ENCODE measurements around the gene TMPRSS11F.
"Not testable (repeated sequence)": the region's sequence is repeated elsewhere in the genome, so short reads cannot be mapped to it uniquely, and the experiment has no call there.

The TMPRSS11F gene

DNA sequence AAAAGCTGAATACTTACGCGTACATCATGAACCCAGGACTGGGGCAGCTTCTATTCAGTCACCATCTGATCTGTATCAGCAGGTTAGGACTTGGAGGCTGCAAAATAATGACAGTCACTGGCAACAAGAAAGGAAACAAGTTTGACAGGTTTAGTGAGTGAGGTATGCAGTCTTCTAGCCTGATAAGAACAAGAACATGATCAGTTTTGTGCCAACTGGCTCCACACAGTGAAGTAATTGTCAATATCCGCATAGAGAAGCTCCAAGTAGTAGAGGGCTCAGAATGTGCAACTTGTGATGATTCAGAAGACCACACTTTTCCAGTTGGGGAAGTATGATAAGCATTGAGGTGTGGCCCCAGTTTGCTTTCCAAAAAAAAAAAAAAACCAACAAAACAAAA, at the start of gene TMPRSS11F:
TMPRSS11F (minus strand) TSS at position 77 of the 400 bp plus-strand sequence; CDS start at position 28, 49 bp downstream.
- no peak for DNase-seq

GRCh38 chr4:68176904-68177303, 47.2 kb upstream of the TMPRSS11F start:
- DNase-seq = no peak

DNA sequence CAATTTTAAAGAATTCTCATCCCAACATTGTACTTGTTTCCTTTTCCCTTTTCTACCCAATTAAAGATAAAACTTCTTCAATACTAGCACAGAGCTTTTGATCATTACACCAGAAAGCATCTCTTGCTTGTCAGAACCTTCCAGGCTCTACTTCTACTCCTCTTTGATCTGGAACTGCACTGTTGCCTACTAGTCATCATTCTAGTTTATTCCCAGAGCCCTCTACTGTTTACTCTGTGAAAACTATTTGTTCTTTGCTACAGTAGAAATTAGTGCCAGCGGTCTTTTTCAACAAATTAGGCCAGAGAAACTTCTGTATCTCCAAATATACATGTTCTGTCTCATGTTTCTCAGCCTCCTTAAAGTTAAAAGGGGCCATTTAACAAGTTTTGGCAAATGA, 46.8 kb upstream of the TMPRSS11F start:
- DNase-seq = no peak

- DNase-seq = peak; percentile 54
Observed at GRCh38 chr4:68175562-68176155, 46.0 kb upstream of the TMPRSS11F start.

GRCh38 chr4:68174389-68174788, 44.7 kb upstream of the TMPRSS11F start:
- DNase-seq = not testable (repeated sequence)

- not testable (repeated sequence) for DNase-seq
Observed at GRCh38 chr4:68172147-68172546, 42.5 kb upstream of the TMPRSS11F start.

GRCh38 chr4:68167706-68168105, 38.0 kb upstream of the TMPRSS11F start:
- no peak for DNase-seq

DNA sequence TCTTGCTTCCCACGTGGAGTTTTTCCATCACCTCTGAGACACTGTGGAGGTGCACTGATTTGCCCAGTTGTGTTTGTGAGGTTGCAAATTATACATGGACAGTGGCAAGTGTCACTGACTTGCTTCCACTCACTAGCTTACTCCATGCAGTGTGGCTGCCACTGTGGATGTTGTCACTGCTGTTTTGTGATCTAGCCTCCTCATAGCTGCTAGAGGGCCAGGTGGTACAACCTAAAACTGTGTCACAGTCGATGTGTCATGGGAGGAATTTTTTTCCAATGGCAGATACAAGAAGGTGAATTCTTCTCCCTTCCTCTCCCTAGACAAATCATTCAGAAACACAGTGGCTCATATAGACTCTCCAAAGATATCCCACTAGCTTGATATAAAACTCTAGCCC, 37.5 kb upstream of the TMPRSS11F start:
- no peak for DNase-seq

DNA sequence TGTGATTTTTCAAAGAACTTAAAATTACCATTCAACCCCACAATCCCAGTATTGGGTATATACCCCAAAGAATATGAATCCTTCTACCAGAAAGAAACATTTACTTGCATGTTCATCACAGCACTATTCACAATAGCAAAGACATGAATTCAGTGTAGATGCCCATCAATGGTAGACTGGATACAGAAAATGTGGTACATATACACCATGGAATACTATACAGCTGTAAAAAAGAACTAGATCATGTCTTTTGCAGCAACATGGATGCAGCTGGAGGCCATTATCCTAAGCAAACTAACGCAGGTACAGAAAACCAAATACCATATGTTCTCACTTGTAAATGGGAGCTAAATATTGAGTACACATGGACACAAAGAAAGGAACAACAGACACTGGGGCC, 34.1 kb upstream of the TMPRSS11F start:
- DNase-seq = no peak

DNA sequence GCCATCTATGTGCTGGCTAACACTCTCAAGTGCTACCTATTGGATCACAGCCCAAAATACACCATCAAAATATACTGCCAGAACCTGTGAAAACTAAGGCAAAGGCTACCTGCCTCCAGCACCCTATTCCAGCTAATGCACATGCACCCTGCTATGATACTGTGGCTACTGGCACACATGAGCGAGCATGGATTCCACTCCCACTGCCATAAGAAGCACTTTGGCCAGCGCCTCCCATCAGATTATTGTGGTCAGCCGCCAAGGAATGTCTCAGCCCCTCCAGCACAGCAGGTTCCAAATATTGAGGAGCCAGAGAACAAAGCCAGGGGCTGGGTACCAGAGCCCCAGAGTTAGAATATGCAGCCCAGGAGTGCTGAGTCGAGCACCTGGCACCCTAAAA, 32.5 kb upstream of the TMPRSS11F start:
- no peak for DNase-seq

GRCh38 chr4:68152411-68152810, 22.7 kb upstream of the TMPRSS11F start:
- no peak for DNase-seq

GRCh38 chr4:68148800-68149685, 19.4 kb upstream of the TMPRSS11F start:
- no peak for DNase-seq

DNA sequence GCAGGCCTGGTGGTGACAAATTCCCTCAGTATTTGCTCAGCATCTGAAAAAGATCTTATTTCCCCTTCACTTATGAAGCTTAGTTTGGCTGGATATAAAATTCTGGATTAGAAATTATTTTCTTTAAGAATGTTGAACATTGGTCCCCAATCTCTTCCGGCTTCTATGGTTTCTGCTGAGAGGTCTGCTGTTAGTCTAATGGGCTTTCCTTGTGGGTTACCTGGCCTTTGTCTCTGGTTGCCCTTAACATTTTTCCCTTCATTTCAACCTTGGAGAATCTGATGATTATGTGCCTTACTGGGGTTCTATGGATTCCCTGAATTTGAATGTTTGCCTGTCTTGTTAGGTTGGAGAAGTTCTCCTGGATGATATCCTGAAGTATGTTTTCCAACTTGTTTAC, 17.4 kb upstream of the TMPRSS11F start:
- DNase-seq = no peak

DNA sequence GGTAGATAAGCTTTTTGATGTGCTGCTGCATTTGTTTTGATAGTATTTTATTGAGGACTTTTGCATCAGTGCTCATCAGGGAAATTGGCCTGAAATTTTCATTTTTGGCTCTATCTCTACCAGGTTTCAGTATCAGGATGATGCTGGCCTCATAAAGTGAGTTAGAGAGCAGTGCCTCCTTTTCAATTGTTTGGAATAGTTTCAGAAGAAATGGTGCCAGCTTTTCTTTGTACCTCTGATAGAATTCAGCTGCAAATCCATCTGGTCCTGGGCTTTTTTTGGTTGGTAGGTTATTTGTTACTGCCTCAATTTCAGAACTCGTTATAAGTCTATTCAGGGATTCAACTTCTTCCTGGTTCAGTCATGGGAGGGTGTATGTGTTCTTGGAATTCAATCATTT, 15.6 kb upstream of the TMPRSS11F start:
- no peak for DNase-seq

- no peak for DNase-seq
Observed at GRCh38 chr4:68141852-68142251, 12.2 kb upstream of the TMPRSS11F start.

DNA sequence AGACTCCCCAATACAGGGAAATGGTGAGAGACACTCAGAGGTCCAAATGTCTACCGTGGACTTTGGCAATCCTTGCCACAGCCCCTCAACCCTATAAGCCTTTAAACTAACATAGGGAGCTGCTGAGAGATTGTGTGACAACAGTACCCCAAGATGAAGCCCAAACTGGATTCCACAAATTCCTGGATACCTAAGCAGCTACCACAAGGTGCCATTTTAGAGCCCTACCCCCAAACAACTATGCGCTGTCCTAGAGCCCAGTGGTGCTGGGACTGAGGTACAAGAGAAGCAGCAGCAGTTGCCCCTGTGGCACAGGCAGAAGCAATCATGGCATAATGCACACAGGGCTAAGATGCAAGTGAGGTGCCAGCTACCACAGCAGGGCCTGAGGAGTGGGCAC, 2.7 kb upstream of the TMPRSS11F start:
- no peak for DNase-seq

GRCh38 chr4:68124262-68124661, 5.4 kb downstream of the TMPRSS11F start:
- no peak for DNase-seq

GRCh38 chr4:68123525-68123924, 6.1 kb downstream of the TMPRSS11F start:
- no peak for DNase-seq

- DNase-seq = no peak
Observed at GRCh38 chr4:68119921-68120320, 9.7 kb downstream of the TMPRSS11F start.

GRCh38 chr4:68110441-68110840, 19.2 kb downstream of the TMPRSS11F start:
- DNase-seq = no peak

DNA sequence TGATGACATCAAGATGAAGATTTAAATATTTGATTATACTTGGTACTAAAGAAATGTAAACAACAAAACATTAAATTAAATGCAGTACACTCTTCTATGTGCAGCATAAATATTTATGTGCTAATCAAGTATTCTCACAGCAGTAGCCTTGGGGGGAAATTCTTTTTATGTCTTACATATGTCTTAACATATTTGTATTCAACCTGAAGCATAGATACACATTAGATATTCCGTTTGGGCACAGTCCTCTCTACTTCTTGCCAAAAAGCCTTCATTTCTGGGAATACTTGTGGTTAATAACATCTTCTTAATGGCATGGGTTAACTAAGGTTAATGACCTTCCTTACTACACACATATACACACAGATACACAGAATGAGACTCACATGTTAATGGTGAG, 19.8 kb downstream of the TMPRSS11F start:
- no peak for DNase-seq

- no peak for DNase-seq
Observed at GRCh38 chr4:68082758-68083157, 46.9 kb downstream of the TMPRSS11F start.

DNA sequence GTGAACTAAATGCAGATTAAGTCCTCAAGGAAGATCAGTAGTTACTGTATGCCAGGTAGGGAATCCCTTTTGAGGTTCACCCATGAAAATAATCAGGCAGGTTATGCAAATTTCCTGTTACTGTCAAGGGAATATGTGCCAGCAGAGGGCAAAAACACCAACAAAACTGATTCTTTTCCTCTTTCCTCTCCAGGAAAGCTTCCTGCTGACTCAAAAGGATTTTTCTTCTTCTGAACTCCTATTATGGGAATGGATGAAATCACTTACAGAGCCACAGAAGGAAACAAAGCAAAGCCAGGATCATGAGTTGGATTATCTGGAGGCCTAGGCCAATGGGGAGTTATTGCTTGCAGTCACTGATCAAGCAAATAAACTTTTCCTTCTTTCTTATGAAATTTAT, 49.7 kb downstream of the TMPRSS11F start:
- DNase-seq = no peak

DNA sequence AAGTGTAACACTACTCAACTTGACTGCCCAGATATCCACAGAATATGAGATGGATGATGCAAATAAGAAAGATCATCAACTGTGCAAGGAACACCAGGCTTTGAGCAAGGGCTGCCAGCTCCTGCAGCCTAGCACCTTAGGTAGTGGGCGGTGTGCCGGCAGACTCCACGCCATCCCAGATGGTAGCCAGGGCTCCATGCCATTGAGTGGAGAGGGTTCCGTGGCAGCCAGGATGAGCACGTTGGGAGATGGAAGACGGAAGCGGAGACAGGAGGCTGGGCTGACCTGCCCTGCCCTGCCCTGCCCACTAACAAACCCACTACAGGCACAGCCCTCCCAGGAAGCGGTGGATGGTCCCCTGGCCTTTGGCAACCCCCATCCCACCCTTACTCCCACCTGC, 51.9 kb downstream of the TMPRSS11F start:
- DNase-seq = no peak
